Activated naive CD4-positive, alpha-beta T cell treated with anti-CD3 and anti-CD28 coated beads, Interleukin-2, amount 50 U/mL, for 24 hours (primary cell): ENCODE data around the gene MCUB.

Experiments used
- H3K27ac Mint-ChIP-seq: one replicate; pipeline ENCODE4 v1.8.0; 2021; ENCODE audit warnings: mild to moderate bottlenecking, mixed read lengths
- H3K27me3 Mint-ChIP-seq: one replicate; pipeline ENCODE4 v1.8.0; 2021; ENCODE audit warnings: mixed read lengths
- H3K36me3 Mint-ChIP-seq: one replicate; pipeline ENCODE4 v1.8.0; 2021; ENCODE audit warnings: mixed read lengths
- H3K4me1 Mint-ChIP-seq: one replicate; pipeline ENCODE4 v1.8.0; 2021; ENCODE audit warnings: mixed read lengths
- H3K4me3 Mint-ChIP-seq: one replicate; pipeline ENCODE4 v1.8.0; 2021; ENCODE audit warnings: mild to moderate bottlenecking, mixed read lengths
- H3K9me3 Mint-ChIP-seq: one replicate; pipeline ENCODE4 v1.8.0; 2021; ENCODE audit warnings: mixed read lengths

The MCUB gene

GRCh38 chr4:109708435-109708834 lies 148.4 kb downstream of the MCUB start:
- Mint-ChIP-seq H3K27ac (peak overlapping the region; percentile 36), H3K36me3 (no peaks in the 10 kb centered on the region), H3K4me3 (no peak overlapping the region), H3K9me3 (no peaks in the 10 kb centered on the region), H3K27me3 (no peaks in the 10 kb centered on the region), H3K4me1 (peaks cover 7% of the 10 kb centered on the region)

GRCh38 chr4:109708990-109709389 lies 148.9 kb downstream of the MCUB start:
- H3K27ac Mint-ChIP-seq: no peak overlapping the region
- H3K4me3 Mint-ChIP-seq: no peak overlapping the region
- H3K27me3 Mint-ChIP-seq: no peaks in the 10 kb centered on the region
- H3K4me1 Mint-ChIP-seq: peaks cover 3% of the 10 kb centered on the region
- H3K9me3 Mint-ChIP-seq: no peaks in the 10 kb centered on the region
- no peaks in the 10 kb centered on the region for H3K36me3 Mint-ChIP-seq

GRCh38 chr4:109713500-109713899 lies 153.5 kb downstream of the MCUB start:
- Mint-ChIP-seq H3K36me3 (peaks cover 12% of the 10 kb centered on the region), H3K4me1 (no peaks in the 10 kb centered on the region), H3K4me3 (no peak overlapping the region), H3K27ac (no peak overlapping the region), H3K27me3 (no peaks in the 10 kb centered on the region), H3K9me3 (no peaks in the 10 kb centered on the region)

GRCh38 chr4:109718759-109719158 lies 158.7 kb downstream of the MCUB start:
- H3K4me1 Mint-ChIP-seq: peaks cover 5% of the 10 kb centered on the region
- H3K4me3 Mint-ChIP-seq: no peak overlapping the region
- no peaks in the 10 kb centered on the region for H3K9me3 Mint-ChIP-seq

GRCh38 chr4:109719604-109720003 lies 159.6 kb downstream of the MCUB start:
- Mint-ChIP-seq H3K4me3 (no peak overlapping the region), H3K27me3 (no peaks in the 10 kb centered on the region), H3K9me3 (no peaks in the 10 kb centered on the region), H3K36me3 (peaks cover 23% of the 10 kb centered on the region), H3K4me1 (peaks cover 9% of the 10 kb centered on the region), H3K27ac (no peak overlapping the region)

More at GRCh38 chr4:109718759-109719158, 158.7 kb downstream of the MCUB start:
- no peaks in the 10 kb centered on the region for H3K27me3 Mint-ChIP-seq
- no peak overlapping the region for H3K27ac Mint-ChIP-seq
- H3K36me3 Mint-ChIP-seq: peaks cover 20% of the 10 kb centered on the region

- peaks cover 13% of the 10 kb centered on the region for H3K4me1 Mint-ChIP-seq
- no peaks in the 10 kb centered on the region for H3K9me3 Mint-ChIP-seq
- peak overlapping the region; percentile 15 for H3K27ac Mint-ChIP-seq
- H3K27me3 Mint-ChIP-seq: no peaks in the 10 kb centered on the region
- H3K4me3 Mint-ChIP-seq: no peak overlapping the region
- peaks cover 25% of the 10 kb centered on the region for H3K36me3 Mint-ChIP-seq
These were observed 161.0 kb downstream of the MCUB start for GRCh38 chr4:109721033-109721432.

- Mint-ChIP-seq H3K27me3 (no peaks in the 10 kb centered on the region), H3K4me1 (peaks cover 22% of the 10 kb centered on the region), H3K27ac (no peak overlapping the region), H3K36me3 (peaks cover 20% of the 10 kb centered on the region), H3K4me3 (no peak overlapping the region), H3K9me3 (no peaks in the 10 kb centered on the region)
These were observed 162.3 kb downstream of the MCUB start for GRCh38 chr4:109722357-109722756.

- H3K27ac Mint-ChIP-seq: no peak overlapping the region
- peaks cover 26% of the 10 kb centered on the region for H3K4me1 Mint-ChIP-seq
- no peak overlapping the region for H3K4me3 Mint-ChIP-seq
- H3K27me3 Mint-ChIP-seq: no peaks in the 10 kb centered on the region
- H3K9me3 Mint-ChIP-seq: no peaks in the 10 kb centered on the region
- peaks cover 17% of the 10 kb centered on the region for H3K36me3 Mint-ChIP-seq
These were observed 163.1 kb downstream of the MCUB start for GRCh38 chr4:109723110-109723509.

- H3K36me3 Mint-ChIP-seq: peaks cover 10% of the 10 kb centered on the region
- peaks cover 33% of the 10 kb centered on the region for H3K4me1 Mint-ChIP-seq
- H3K9me3 Mint-ChIP-seq: no peaks in the 10 kb centered on the region
- H3K27me3 Mint-ChIP-seq: no peaks in the 10 kb centered on the region
- H3K27ac Mint-ChIP-seq: no peak overlapping the region
- H3K4me3 Mint-ChIP-seq: peak overlapping the region; percentile 93
These were observed 168.3 kb downstream of the MCUB start for GRCh38 chr4:109728385-109728784.

GRCh38 chr4:109729117-109729717 lies 169.2 kb downstream of the MCUB start:
- no peaks in the 10 kb centered on the region for H3K9me3 Mint-ChIP-seq
- H3K27ac Mint-ChIP-seq: peak overlapping the region; percentile 77
- H3K4me3 Mint-ChIP-seq: peak overlapping the region; percentile 93
- peaks cover 9% of the 10 kb centered on the region for H3K36me3 Mint-ChIP-seq
- peaks cover 32% of the 10 kb centered on the region for H3K4me1 Mint-ChIP-seq
- no peaks in the 10 kb centered on the region for H3K27me3 Mint-ChIP-seq

GRCh38 chr4:109729718-109730618 lies 169.9 kb downstream of the MCUB start, which contains the start of gene PLA2G12A:
Gene PLA2G12A, minus strand, starts transcription at chr4:109730070. Its CDS starts 261 bp downstream, at chr4:109729809.
- Mint-ChIP-seq H3K36me3 (peaks cover 6% of the 10 kb centered on the region), H3K4me1 (peaks cover 28% of the 10 kb centered on the region), H3K9me3 (no peaks in the 10 kb centered on the region), H3K27me3 (no peaks in the 10 kb centered on the region), H3K27ac (peak within 1 kb of the TSS; percentile 77), H3K4me3 (peak within 1 kb of the TSS; percentile 93)

GRCh38 chr4:109730619-109731545 lies 170.8 kb downstream of the MCUB start:
- Mint-ChIP-seq H3K27ac (no peak overlapping the region), H3K36me3 (peaks cover 5% of the 10 kb centered on the region), H3K9me3 (no peaks in the 10 kb centered on the region), H3K27me3 (no peaks in the 10 kb centered on the region), H3K4me3 (peak overlapping the region; percentile 85), H3K4me1 (peaks cover 26% of the 10 kb centered on the region)

- no peaks in the 10 kb centered on the region for H3K9me3 Mint-ChIP-seq
- H3K4me1 Mint-ChIP-seq: peaks cover 6% of the 10 kb centered on the region
- no peak overlapping the region for H3K4me3 Mint-ChIP-seq
- no peaks in the 10 kb centered on the region for H3K36me3 Mint-ChIP-seq
- no peaks in the 10 kb centered on the region for H3K27me3 Mint-ChIP-seq
- H3K27ac Mint-ChIP-seq: no peak overlapping the region
These were observed 173.7 kb downstream of the MCUB start for GRCh38 chr4:109733728-109734127.

GRCh38 chr4:109735566-109736365 lies 175.7 kb downstream of the MCUB start:
- Mint-ChIP-seq H3K27me3 (no peaks in the 10 kb centered on the region), H3K36me3 (no peaks in the 10 kb centered on the region), H3K27ac (no peak overlapping the region), H3K9me3 (no peaks in the 10 kb centered on the region), H3K4me3 (no peak overlapping the region), H3K4me1 (no peaks in the 10 kb centered on the region)
